HepG2 (cell line): Measurements from ENCODE around the gene CXCR4. TPM values are rescaled to one million over a fixed set of nuclear protein-coding genes. Genes with fewer than 3 reads are reported as not detected.

Source experiments
- ATAC-seq: fragments of 200-7000 bp; cut with Tn5 transposase; 3 replicates; pipeline ENCODE4 v1.9.1; 2020; ENCODE audit warnings: mild to moderate bottlenecking, moderate library complexity
- BruUV-seq: library from RNA; stranded (reverse); fragments of 400-500 nt; replicated peaks from 2 replicates; lab custom pipeline; 2021; lab: Mats Ljungman, UMichigan
- CTCF ChIA-PET: fragments of 300-600 bp; formaldehyde crosslinking; extraction: SDS; loops from one replicate; lab custom pipeline; 2021; ENCODE audit warnings: low total read pairs, inconsistent platforms, low intra/inter-chr PET ratio; lab: Yijun Ruan, JAX
- POLR2A ChIA-PET: fragments of 350-600 bp; sonication (Branson Sonifier 250); formaldehyde crosslinking; loops from one replicate; lab custom pipeline; 2020; ENCODE audit warnings: antibody characterized with exemption, inconsistent platforms; lab: Yijun Ruan, JAX
- DNase-seq: peaks from one replicate; pipeline ENCODE4 v3.0.0-alpha.2; 2015; ENCODE audit warnings: low spot score
- FAIRE-seq: peaks from 3 replicates; lab custom pipeline; 2011; peaks lifted over from hg19 to GRCh38; lab: Jason Lieb, UNC
- H2AFZ ChIP-seq: one replicate; pipeline ENCODE4 v1.6.1; 2011; ENCODE audit warnings: low read length, inconsistent platforms
- H3K27ac ChIP-seq: fragments of 300-600 bp; 3 replicates; pipeline ENCODE4 v1.8.0; 2011; ENCODE audit warnings: mixed run types, mild to moderate bottlenecking, mixed read lengths, low read length, inconsistent platforms; ENCODE audit not compliant: insufficient read depth; ENCODE audit errors: extremely low read length
- H3K27me3 ChIP-seq, 2 experiments: fragments of 200-600 bp in 1 of 2; 2 replicates in 1 of 2; 3 replicates in 1 of 2; pipeline versions ENCODE4 v1.6.0 to v1.8.0; 2011; ENCODE audit warnings: low read length in 2 of 2, mild to moderate bottlenecking in 2 of 2, moderate library complexity in 2 of 2, inconsistent platforms in 1 of 2; ENCODE audit not compliant: insufficient read depth in 2 of 2, control insufficient read depth in 1 of 2
- H3K36me3 ChIP-seq, 2 experiments: fragments of 200-600 bp in 1 of 2; replicated peaks in 1 of 2; 2 replicates in 1 of 2; 3 replicates in 1 of 2; pipeline versions ENCODE4 v1.5.1 to v1.8.0; 2011; ENCODE audit warnings: low read length in 2 of 2, inconsistent platforms in 1 of 2; ENCODE audit not compliant: insufficient read depth in 2 of 2, control insufficient read depth in 1 of 2
- H3K4me1 ChIP-seq: 2 replicates; pipeline ENCODE4 v1.5.1; 2012; ENCODE audit warnings: low read length, inconsistent platforms; ENCODE audit not compliant: insufficient read depth
- H3K4me2 ChIP-seq: 2 replicates; pipeline ENCODE4 v1.6.0; 2011; ENCODE audit warnings: low read depth, low read length, inconsistent platforms
- H3K4me3 ChIP-seq, 3 experiments: fragments of 200-600 bp in 1 of 3; sonication (generic), shearing (Covaris generic) in 1 of 3; replicated peaks in 1 of 3; 2 replicates each; pipeline ENCODE4 v1.5.1; 2011 to 2016; ENCODE audit warnings: low read length in 3 of 3, inconsistent platforms in 2 of 3, low read depth in 2 of 3, mild to moderate bottlenecking in 2 of 3, control low read depth in 1 of 3, mixed read lengths in 1 of 3; ENCODE audit not compliant: insufficient read depth in 1 of 3
- H3K79me2 ChIP-seq: one replicate; pipeline ENCODE4 v1.6.1; 2011; ENCODE audit warnings: low read length, inconsistent platforms; ENCODE audit not compliant: insufficient read depth
- H3K9ac ChIP-seq: 2 replicates; pipeline ENCODE4 v1.6.0; 2011; ENCODE audit warnings: mild to moderate bottlenecking, low read depth, low read length, inconsistent platforms; ENCODE audit not compliant: insufficient read depth
- H3K9me3 ChIP-seq: 2 replicates; pipeline ENCODE4 v1.5.1; 2012; ENCODE audit warnings: mild to moderate bottlenecking, low read length
- H4K20me1 ChIP-seq: 2 replicates; pipeline ENCODE4 v1.6.0; 2011; ENCODE audit warnings: inconsistent platforms, mild to moderate bottlenecking, low read length, moderate library complexity; ENCODE audit not compliant: insufficient read depth
- TCF7L2 ChIP-seq: IDR thresholded peaks from 2 replicates; pipeline ENCODE4 v1.6.1; 2011; ENCODE audit warnings: mild to moderate bottlenecking, low read depth, low read length, moderate library complexity
- ZNF263 ChIP-seq: sonication (generic); formaldehyde crosslinking; IDR thresholded peaks from 2 replicates; pipeline ENCODE4 v1.4.0; 2020; ENCODE audit warnings: missing genetic modification reagents
- ZNF44 ChIP-seq: sonication (generic); formaldehyde crosslinking; IDR thresholded peaks from 2 replicates; pipeline ENCODE4 v1.5.1; 2020; ENCODE audit warnings: mild to moderate bottlenecking, missing genetic modification reagents
- WGBS: methylation state at CpG from one replicate; pipeline ENCODE4 v1.1.6; 2017; ENCODE audit warnings: low lambda C conversion rate; 5-methylcytosine and 5-hydroxymethylcytosine counted together
- in situ Hi-C: cut with HindIII; loops from 2 replicates; pipeline ENCODE4 v1.10.0; 2017; ENCODE audit warnings: low pct_unique_long_range_greater_than_20kb; ENCODE audit not compliant: extremely low pct_ligation_motif_present
- intact Hi-C: fragments of 100-400 bp; cut with micrococcal nuclease; formaldehyde crosslinking; loops from one replicate; pipeline ENCODE4 v1.10.0; 2022; ENCODE audit not compliant: unreplicated experiment
- polyA plus RNA-seq, 8 experiments: library from polyadenylated mRNA; depleted of rRNA in 3 of 8; stranded (reverse) in 7 of 8; unstranded in 1 of 8; fragments of >200 nt; fragmentation: Illumina TruSeq in 4 of 8; extraction: Trizol in 4 of 8; gene quantifications; 2 replicates each; pipeline versions ENCODE4 v1.2.1 to v1.2.3, GENCODE V29; 2011 to 2016; ENCODE audit warnings: low read depth in 4 of 8, missing spikeins in 1 of 8, mixed read lengths in 1 of 8; ENCODE audit not compliant: insufficient read depth in 1 of 8
- total RNA-seq, 5 experiments: library from RNA; depleted of rRNA; stranded (reverse); fragments of >200 nt; fragmentation: Illumina TruSeq; extraction: Trizol; gene quantifications; 2 replicates each; pipeline ENCODE4 v1.2.3, GENCODE V29; 2016; ENCODE audit warnings: low read depth in 1 of 5
- TF ChIP-seq, protein P1 (sequence below): sonication (generic); formaldehyde crosslinking; IDR thresholded peaks from 2 replicates; pipeline ENCODE4 v1.4.0; 2020; ENCODE audit warnings: missing genetic modification reagents, borderline replicate concordance
- TF ChIP-seq, protein P2 (sequence below): sonication (generic); formaldehyde crosslinking; IDR thresholded peaks from 2 replicates; pipeline ENCODE4 v1.4.0; 2020; ENCODE audit warnings: mild to moderate bottlenecking, missing genetic modification reagents

CXCR4 gene
- total and polyA plus RNA-seq, 2 of the 13 experiments (the other 11 are each of a cell fraction or from before 2014, with no cell fraction given): 0.34 to 0.55 TPM

DNA sequence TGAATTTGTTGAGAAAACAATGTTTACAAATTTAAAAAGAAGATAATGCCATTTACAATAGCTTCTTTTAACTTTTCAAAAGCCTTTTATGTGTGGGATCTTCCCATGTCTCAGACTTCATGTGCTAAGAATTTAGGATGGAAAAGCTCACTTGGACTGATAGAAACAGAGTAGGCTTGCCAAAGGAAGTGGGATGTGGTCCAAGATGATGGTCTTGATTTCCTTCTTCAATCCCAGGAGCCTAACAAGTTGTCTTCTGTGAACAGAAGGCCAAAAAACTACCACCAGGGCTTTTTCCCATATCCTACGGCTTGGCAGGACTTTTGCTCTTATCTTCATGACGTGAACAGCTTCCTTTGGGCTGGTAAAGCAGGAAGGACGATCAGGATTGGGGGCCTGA is 9.5 kb downstream of the CXCR4 start (continued):
- TF ChIP-seq, protein P1, sequence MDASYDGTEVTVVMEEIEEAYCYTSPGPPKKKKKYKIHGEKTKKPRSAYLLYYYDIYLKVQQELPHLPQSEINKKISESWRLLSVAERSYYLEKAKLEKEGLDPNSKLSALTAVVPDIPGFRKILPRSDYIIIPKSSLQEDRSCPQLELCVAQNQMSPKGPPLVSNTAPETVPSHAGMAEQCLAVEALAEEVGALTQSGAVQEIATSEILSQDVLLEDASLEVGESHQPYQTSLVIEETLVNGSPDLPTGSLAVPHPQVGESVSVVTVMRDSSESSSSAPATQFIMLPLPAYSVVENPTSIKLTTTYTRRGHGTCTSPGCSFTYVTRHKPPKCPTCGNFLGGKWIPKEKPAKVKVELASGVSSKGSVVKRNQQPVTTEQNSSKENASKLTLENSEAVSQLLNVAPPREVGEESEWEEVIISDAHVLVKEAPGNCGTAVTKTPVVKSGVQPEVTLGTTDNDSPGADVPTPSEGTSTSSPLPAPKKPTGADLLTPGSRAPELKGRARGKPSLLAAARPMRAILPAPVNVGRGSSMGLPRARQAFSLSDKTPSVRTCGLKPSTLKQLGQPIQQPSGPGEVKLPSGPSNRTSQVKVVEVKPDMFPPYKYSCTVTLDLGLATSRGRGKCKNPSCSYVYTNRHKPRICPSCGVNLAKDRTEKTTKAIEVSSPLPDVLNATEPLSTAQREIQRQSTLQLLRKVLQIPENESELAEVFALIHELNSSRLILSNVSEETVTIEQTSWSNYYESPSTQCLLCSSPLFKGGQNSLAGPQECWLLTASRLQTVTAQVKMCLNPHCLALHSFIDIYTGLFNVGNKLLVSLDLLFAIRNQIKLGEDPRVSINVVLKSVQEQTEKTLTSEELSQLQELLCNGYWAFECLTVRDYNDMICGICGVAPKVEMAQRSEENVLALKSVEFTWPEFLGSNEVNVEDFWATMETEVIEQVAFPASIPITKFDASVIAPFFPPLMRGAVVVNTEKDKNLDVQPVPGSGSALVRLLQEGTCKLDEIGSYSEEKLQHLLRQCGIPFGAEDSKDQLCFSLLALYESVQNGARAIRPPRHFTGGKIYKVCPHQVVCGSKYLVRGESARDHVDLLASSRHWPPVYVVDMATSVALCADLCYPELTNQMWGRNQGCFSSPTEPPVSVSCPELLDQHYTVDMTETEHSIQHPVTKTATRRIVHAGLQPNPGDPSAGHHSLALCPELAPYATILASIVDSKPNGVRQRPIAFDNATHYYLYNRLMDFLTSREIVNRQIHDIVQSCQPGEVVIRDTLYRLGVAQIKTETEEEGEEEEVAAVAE (CRISPR knock-in tag): no peak
- TF ChIP-seq ZNF44 (CRISPR knock-in tag): no peak
- TF ChIP-seq TCF7L2: no peak

DNA sequence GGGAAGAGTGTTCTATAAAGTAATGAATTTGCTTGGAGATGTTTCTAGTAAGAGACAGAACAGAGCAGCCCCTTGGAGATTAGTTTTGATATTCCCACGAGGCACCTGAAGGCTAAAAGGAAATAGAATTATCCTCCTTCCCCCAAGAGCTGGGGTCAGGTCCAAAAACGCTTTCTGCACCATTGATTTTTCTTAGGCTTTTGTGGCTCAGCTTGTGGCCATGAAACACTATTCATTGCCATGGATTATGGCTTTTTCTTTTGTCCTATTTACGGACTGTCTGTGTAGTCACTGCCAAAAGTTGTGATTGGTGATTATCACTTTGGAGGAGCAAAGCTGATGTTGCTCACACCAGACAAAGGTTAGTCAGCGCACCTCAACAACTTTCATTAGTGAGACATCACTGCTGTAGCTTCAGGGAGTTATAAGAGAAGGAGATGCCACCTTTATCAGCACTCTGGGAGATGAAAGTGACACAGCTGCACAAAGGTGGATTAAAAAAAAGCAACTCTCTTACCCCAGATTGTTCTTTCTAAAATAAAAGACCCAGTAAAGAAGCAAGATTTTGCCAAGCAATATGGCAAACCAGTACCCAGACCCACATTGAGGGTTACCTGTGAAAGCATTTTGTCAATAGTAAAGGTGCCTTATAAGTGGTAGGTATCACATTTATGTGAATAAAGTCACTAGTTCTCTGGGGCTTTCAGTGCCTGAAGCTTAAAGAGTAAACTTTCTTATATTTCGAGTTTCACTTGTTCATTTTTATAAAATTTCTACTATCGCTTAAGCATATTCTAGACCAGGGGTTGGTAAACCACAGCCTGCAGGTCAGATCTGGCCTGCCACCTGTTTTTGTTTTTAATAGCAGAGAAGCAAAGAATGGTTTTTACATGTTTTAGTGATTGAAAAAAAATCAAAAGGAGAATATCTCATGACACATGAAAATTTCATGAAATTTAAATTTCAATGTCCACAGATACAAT is 10.6 kb downstream of the CXCR4 start:
- Histone ChIP-seq H3K27ac (no peak overlapping the region), H3K4me2 (no peak overlapping the region), H3K4me3 (no peak overlapping the region), H3K9me3 (no peaks in the 10 kb centered on the region), H3K79me2 (no peaks in the 10 kb centered on the region), H3K4me1 (peaks cover 11% of the 10 kb centered on the region), H3K27me3 (peaks cover 0 to 9% of the 10 kb centered on the region in 2 experiments; a peak in 1 of 5 replicates), H2AFZ (no peak overlapping the region), H3K9ac (no peak overlapping the region), H4K20me1 (no peaks in the 10 kb centered on the region), H3K36me3 (no peaks in the 10 kb centered on the region)
- WGBS: 25% methylated on average over 6 of the region's 6 CpGs
- ATAC-seq (no peak), DNase-seq (no peak), FAIRE-seq (no peak)
- CTCF ChIA-PET: no interaction called here
- intact Hi-C loops (no loop called here), in situ Hi-C loops (no loop called here)
- no peak for TF ChIP-seq ZNF263
- TF ChIP-seq, protein P2, sequence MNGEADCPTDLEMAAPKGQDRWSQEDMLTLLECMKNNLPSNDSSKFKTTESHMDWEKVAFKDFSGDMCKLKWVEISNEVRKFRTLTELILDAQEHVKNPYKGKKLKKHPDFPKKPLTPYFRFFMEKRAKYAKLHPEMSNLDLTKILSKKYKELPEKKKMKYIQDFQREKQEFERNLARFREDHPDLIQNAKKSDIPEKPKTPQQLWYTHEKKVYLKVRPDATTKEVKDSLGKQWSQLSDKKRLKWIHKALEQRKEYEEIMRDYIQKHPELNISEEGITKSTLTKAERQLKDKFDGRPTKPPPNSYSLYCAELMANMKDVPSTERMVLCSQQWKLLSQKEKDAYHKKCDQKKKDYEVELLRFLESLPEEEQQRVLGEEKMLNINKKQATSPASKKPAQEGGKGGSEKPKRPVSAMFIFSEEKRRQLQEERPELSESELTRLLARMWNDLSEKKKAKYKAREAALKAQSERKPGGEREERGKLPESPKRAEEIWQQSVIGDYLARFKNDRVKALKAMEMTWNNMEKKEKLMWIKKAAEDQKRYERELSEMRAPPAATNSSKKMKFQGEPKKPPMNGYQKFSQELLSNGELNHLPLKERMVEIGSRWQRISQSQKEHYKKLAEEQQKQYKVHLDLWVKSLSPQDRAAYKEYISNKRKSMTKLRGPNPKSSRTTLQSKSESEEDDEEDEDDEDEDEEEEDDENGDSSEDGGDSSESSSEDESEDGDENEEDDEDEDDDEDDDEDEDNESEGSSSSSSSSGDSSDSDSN (CRISPR knock-in tag): no peak
- BruUV-seq: no TSS peak
- POLR2A ChIA-PET: no interaction called here
